Measurements from ENCODE around the gene ANKMY2. TPM values are rescaled to one million over a fixed set of nuclear protein-coding genes. Genes with fewer than 3 reads are reported as not detected.
"Not testable (repeated sequence)": the region's sequence is repeated elsewhere in the genome, so short reads cannot be mapped to it uniquely, and the experiment has no call there.

ANKMY2 gene
- total RNA-seq, 1 donor from 2014 or later, result 26.4 TPM

GRCh38 chr7:16685535-16685934 lies 40.0 kb upstream of the ANKMY2 start:
- no peak overlapping the region for H3K4me3 Mint-ChIP-seq (ENCODE audit: low read depth)
- TF ChIP-seq CTCF (IDR thresholded peaks at IDR 0.05; ENCODE audit: unreplicated experiment), result no peak
- DNase-seq (ENCODE audit: low spot score, unreplicated experiment), result no peak
- H3K27me3 Mint-ChIP-seq, result no peaks in the 10 kb centered on the region
- peak overlapping the region; percentile 66 for H3K27ac Mint-ChIP-seq
- peaks cover 33% of the 10 kb centered on the region for H3K36me3 Mint-ChIP-seq (ENCODE audit: insufficient read depth)
- H3K4me1 Mint-ChIP-seq (ENCODE audit: low read depth), result peaks cover 12% of the 10 kb centered on the region
- no peaks in the 10 kb centered on the region for H3K9me3 Mint-ChIP-seq (ENCODE audit: low read depth)

GRCh38 chr7:16684935-16685334 lies 39.4 kb upstream of the ANKMY2 start:
- Mint-ChIP-seq H3K36me3 (ENCODE audit: insufficient read depth) (peaks cover 36% of the 10 kb centered on the region), H3K27me3 (no peaks in the 10 kb centered on the region), H3K4me3 (ENCODE audit: low read depth) (no peak overlapping the region), H3K9me3 (ENCODE audit: low read depth) (no peaks in the 10 kb centered on the region), H3K4me1 (ENCODE audit: low read depth) (peaks cover 12% of the 10 kb centered on the region), H3K27ac (no peak overlapping the region)
- DNase-seq (ENCODE audit: low spot score, unreplicated experiment), result no peak
- TF ChIP-seq CTCF (IDR thresholded peaks at IDR 0.05; ENCODE audit: unreplicated experiment), result no peak

GRCh38 chr7:16678645-16679566 lies 33.4 kb upstream of the ANKMY2 start:
- H3K27me3 Mint-ChIP-seq; H3K4me1 Mint-ChIP-seq (ENCODE audit: low read depth); H3K9me3 Mint-ChIP-seq (ENCODE audit: low read depth); DNase-seq (ENCODE audit: low spot score, unreplicated experiment): not testable (repeated sequence)
- H3K36me3 Mint-ChIP-seq (ENCODE audit: insufficient read depth), result peaks cover 53% of the 10 kb centered on the region
- H3K27ac Mint-ChIP-seq, result peak overlapping the region; percentile 82
- H3K4me3 Mint-ChIP-seq (ENCODE audit: low read depth), result peak overlapping the region; percentile 26

GRCh38 chr7:16677978-16678494 lies 32.5 kb upstream of the ANKMY2 start:
- Mint-ChIP-seq H3K27ac (no peak overlapping the region), H3K36me3 (ENCODE audit: insufficient read depth) (peaks cover 56% of the 10 kb centered on the region), H3K4me1 (ENCODE audit: low read depth) (peaks cover 10% of the 10 kb centered on the region), H3K9me3 (ENCODE audit: low read depth) (peaks cover 3% of the 10 kb centered on the region), H3K27me3 (no peaks in the 10 kb centered on the region), H3K4me3 (ENCODE audit: low read depth) (no peak overlapping the region)
- DNase-seq (ENCODE audit: low spot score, unreplicated experiment), result no peak
- no peak for TF ChIP-seq CTCF (IDR thresholded peaks at IDR 0.05; ENCODE audit: unreplicated experiment)

GRCh38 chr7:16675277-16675676 lies 29.7 kb upstream of the ANKMY2 start:
- no peak for TF ChIP-seq CTCF (IDR thresholded peaks at IDR 0.05; ENCODE audit: unreplicated experiment)
- DNase-seq (ENCODE audit: low spot score, unreplicated experiment), result no peak
- H3K9me3 Mint-ChIP-seq (ENCODE audit: low read depth), result peaks cover 8% of the 10 kb centered on the region
- H3K4me1 Mint-ChIP-seq (ENCODE audit: low read depth), result peaks cover 10% of the 10 kb centered on the region
- peaks cover 49% of the 10 kb centered on the region for H3K36me3 Mint-ChIP-seq (ENCODE audit: insufficient read depth)
- no peak overlapping the region for H3K4me3 Mint-ChIP-seq (ENCODE audit: low read depth)
- H3K27me3 Mint-ChIP-seq, result no peaks in the 10 kb centered on the region
- no peak overlapping the region for H3K27ac Mint-ChIP-seq
